Activated T-cell treated with anti-CD3 and anti-CD28 coated beads for 48 hours (primary cell): ENCODE results near the gene ATP2A1.
A peak's percentile ranks its signal among the peaks of the same experiment; 100 is the strongest.
"Not testable (repeated sequence)": the region's sequence is repeated elsewhere in the genome, so short reads cannot be mapped to it uniquely, and the experiment has no call there.

ENCODE experiments used
- DNase-seq: peaks from one replicate; pipeline ENCODE4 v3.0.0-alpha.2; 2020; ENCODE audit warnings: low read depth

Gene ATP2A1

GRCh38 chr16:28910086-28911031 is 32.1 kb downstream of the ATP2A1 start:
- no peak for DNase-seq

- no peak for DNase-seq
Observed at GRCh38 chr16:28912558-28912957, 34.3 kb downstream of the ATP2A1 start.

GRCh38 chr16:28913946-28914724 is 35.8 kb downstream of the ATP2A1 start:
- DNase-seq, result no peak

GRCh38 chr16:28915181-28915580 is 36.9 kb downstream of the ATP2A1 start:
- no peak for DNase-seq

GRCh38 chr16:28917095-28917494 is 38.8 kb downstream of the ATP2A1 start:
- no peak for DNase-seq

GRCh38 chr16:28918698-28919097 is 40.4 kb downstream of the ATP2A1 start:
- DNase-seq, result no peak

GRCh38 chr16:28923231-28923587 is 44.9 kb downstream of the ATP2A1 start:
- DNase-seq, result no peak

- no peak for DNase-seq
Observed at GRCh38 chr16:28923652-28924398, 45.5 kb downstream of the ATP2A1 start.

- no peak for DNase-seq
Observed at GRCh38 chr16:28924399-28924761, 46.1 kb downstream of the ATP2A1 start.

- DNase-seq, result peak; percentile 99
Observed at GRCh38 chr16:28924762-28925385, 46.6 kb downstream of the ATP2A1 start, which contains the start of gene RABEP2. Gene RABEP2 (minus strand): TSS chr16:28925238. CDS start chr16:28925163, 75 bp downstream.

GRCh38 chr16:28925386-28926228 is 47.3 kb downstream of the ATP2A1 start:
- peak; percentile 76 for DNase-seq

GRCh38 chr16:28926284-28926683 is 48.0 kb downstream of the ATP2A1 start:
- not testable (repeated sequence) for DNase-seq

- DNase-seq, result no peak
Observed at GRCh38 chr16:28927815-28928214, 49.5 kb downstream of the ATP2A1 start.

- DNase-seq, result no peak
Observed at GRCh38 chr16:28930203-28930602, 51.9 kb downstream of the ATP2A1 start.

GRCh38 chr16:28930652-28931051 is 52.4 kb downstream of the ATP2A1 start:
- DNase-seq, result no peak

- DNase-seq, result no peak
Observed at GRCh38 chr16:28931801-28932225, 53.5 kb downstream of the ATP2A1 start, which contains the start of gene CD19. Gene CD19 (plus strand): TSS chr16:28931971. CDS start chr16:28932001, 30 bp downstream.

GRCh38 chr16:28932339-28933141 is 54.3 kb downstream of the ATP2A1 start:
- no peak for DNase-seq

- no peak for DNase-seq
Observed at GRCh38 chr16:28933171-28933570, 54.9 kb downstream of the ATP2A1 start.

- no peak for DNase-seq
Observed at GRCh38 chr16:28935346-28935745, 57.1 kb downstream of the ATP2A1 start.
